Posterior vena cava (tissue), 2 donors: ENCODE measurements around the gene CNPY4. TPM values are rescaled to one million over a fixed set of nuclear protein-coding genes. Genes with fewer than 3 reads are reported as not detected.
A peak's percentile ranks its signal among the peaks of the same experiment; 100 is the strongest.
"Not testable (repeated sequence)": the region's sequence is repeated elsewhere in the genome, so short reads cannot be mapped to it uniquely, and the experiment has no call there.

ENCODE experiments used
- DNase-seq: peaks from one replicate; pipeline ENCODE4 v3.0.0-alpha.2; 2020; ENCODE audit warnings: low spot score
- intact Hi-C, 2 donors: fragments of 100-400 bp; cut with DNase I; formaldehyde crosslinking; loops; one replicate each; pipeline versions ENCODE4 v1.14.1 to v1.14.2; 2022 to 2023
- total RNA-seq, 2 donors: library from RNA; stranded (reverse); fragmentation: NEBNext Ultra II Directional; extraction: Animal tissue kit (Norgen Biotek cat#: 25700); gene quantifications; one replicate each; pipeline ENCODE4 v1.2.1, GENCODE V29; 2021
- donor health status: DM: yes; HTN: yes; CAD: no.
- donor health status: DM: yes; HTN: yes; CAD: no.

CNPY4 gene
- total RNA-seq, 2 donors from 2014 or later = 9.6 to 18.3 TPM

GRCh38 chr7:100109521-100110163 is 9.8 kb upstream of the CNPY4 start:
- intact Hi-C loops = no loop called here
- DNase-seq = no peak

GRCh38 chr7:100111156-100111555 is 8.3 kb upstream of the CNPY4 start:
- DNase-seq = no peak
- intact Hi-C loops = no loop called here

GRCh38 chr7:100111914-100112313 is 7.5 kb upstream of the CNPY4 start:
- intact Hi-C loops = no loop called here
- DNase-seq = no peak

- DNase-seq = no peak
- intact Hi-C loops = no loop called here
Observed at GRCh38 chr7:100115026-100115425, 4.4 kb upstream of the CNPY4 start.

GRCh38 chr7:100118388-100119071 is 904 bp upstream of the CNPY4 start:
- no peak for DNase-seq
- intact Hi-C loops = no loop called here

GRCh38 chr7:100119970-100120732 is 717 bp downstream of the CNPY4 start:
- peak; percentile 87 for DNase-seq
- intact Hi-C loops = loop anchor here in 1 of 2 donors (5.0 kb wide), 1 partner anchor 1567 kb away; no protein-coding TSS in a partner anchor

- intact Hi-C loops = loop anchor here in 1 of 2 donors (5.0 kb wide), 1 partner anchor 1567 kb away; no protein-coding TSS in a partner anchor
Observed at GRCh38 chr7:100120733-100121036, 1.3 kb downstream of the CNPY4 start.

GRCh38 chr7:100122067-100122466 is 2.6 kb downstream of the CNPY4 start:
- no peak for DNase-seq
- intact Hi-C loops = loop anchor here in 1 of 2 donors (5.0 kb wide), 1 partner anchor 1565 kb away; no protein-coding TSS in a partner anchor

More at GRCh38 chr7:100120733-100121036, 1.3 kb downstream of the CNPY4 start:
- no peak for DNase-seq

- no peak for DNase-seq
- intact Hi-C loops = loop anchor here in 1 of 2 donors (5.0 kb wide), 1 partner anchor 1565 kb away; no protein-coding TSS in a partner anchor
Observed at GRCh38 chr7:100122568-100122967, 3.1 kb downstream of the CNPY4 start.

- intact Hi-C loops = loop anchor here in 1 of 2 donors (5.0 kb wide), 1 partner anchor 1563 kb away; no protein-coding TSS in a partner anchor
- no peak for DNase-seq
Observed at GRCh38 chr7:100124301-100125230, 5.1 kb downstream of the CNPY4 start.

GRCh38 chr7:100126239-100126930 is 7.0 kb downstream of the CNPY4 start:
- intact Hi-C loops = no loop called here
- no peak for DNase-seq

- intact Hi-C loops = no loop called here
- peak; percentile 95 for DNase-seq
Observed at GRCh38 chr7:100126931-100127865, 7.8 kb downstream of the CNPY4 start, which contains the start of gene MBLAC1. Gene MBLAC1, plus strand, starts transcription at chr7:100126967. Its CDS starts 429 bp downstream, at chr7:100127396.

GRCh38 chr7:100127866-100128636 is 8.6 kb downstream of the CNPY4 start:
- intact Hi-C loops = no loop called here
- DNase-seq = peak; percentile 83

- DNase-seq = no peak
- intact Hi-C loops = no loop called here
Observed at GRCh38 chr7:100128637-100128963, 9.2 kb downstream of the CNPY4 start.

GRCh38 chr7:100130220-100130607 is 10.8 kb downstream of the CNPY4 start:
- DNase-seq = not testable (repeated sequence)
- intact Hi-C loops = loop anchor here in 1 of 2 donors (5.0 kb wide), 1 partner anchor 92 kb away; no protein-coding TSS in a partner anchor
